D341Med (cell line): ENCODE results near the gene CDR2L.
"Not testable (repeated sequence)": the region's sequence is repeated elsewhere in the genome, so short reads cannot be mapped to it uniquely, and the experiment has no call there.

Source experiments
- DNase-seq: peaks from one replicate; pipeline ENCODE4 v3.0.0; 2012; ENCODE audit warnings: low spot score

Gene CDR2L

DNA sequence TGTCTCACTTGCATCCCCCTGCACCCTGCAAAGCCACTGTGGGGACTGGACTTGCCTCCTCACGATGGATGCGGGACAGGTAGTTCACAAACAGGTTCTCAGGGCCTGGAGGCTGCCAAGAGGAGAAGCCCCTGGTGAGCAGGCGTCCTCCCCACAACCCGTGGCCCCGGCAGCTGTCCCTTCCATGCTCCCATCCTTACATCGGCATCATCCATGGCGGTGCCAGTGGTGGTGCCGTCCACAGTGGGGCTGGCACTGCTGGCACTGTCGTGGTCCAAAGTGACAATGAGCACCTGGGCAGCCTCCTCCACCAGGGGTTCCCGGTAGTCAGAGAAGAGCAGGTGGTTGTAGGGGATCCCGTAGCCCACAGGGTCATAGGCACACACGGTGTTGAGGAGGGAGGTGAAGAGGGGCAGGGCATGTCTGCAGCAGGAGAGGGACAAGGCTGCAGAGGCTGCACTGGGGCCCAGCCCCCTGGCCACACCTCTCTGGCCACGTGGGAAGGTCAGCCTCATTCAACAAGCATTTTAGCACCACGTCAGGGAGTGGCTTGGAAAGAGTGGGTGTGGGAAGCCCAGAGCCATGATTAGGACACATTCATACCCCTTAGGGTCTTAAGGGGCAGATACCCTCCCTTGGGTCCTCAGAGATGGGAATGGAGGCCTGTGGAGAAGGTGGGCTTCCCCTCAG is 27.5 kb upstream of the CDR2L start:
- DNase-seq: no peak

DNA sequence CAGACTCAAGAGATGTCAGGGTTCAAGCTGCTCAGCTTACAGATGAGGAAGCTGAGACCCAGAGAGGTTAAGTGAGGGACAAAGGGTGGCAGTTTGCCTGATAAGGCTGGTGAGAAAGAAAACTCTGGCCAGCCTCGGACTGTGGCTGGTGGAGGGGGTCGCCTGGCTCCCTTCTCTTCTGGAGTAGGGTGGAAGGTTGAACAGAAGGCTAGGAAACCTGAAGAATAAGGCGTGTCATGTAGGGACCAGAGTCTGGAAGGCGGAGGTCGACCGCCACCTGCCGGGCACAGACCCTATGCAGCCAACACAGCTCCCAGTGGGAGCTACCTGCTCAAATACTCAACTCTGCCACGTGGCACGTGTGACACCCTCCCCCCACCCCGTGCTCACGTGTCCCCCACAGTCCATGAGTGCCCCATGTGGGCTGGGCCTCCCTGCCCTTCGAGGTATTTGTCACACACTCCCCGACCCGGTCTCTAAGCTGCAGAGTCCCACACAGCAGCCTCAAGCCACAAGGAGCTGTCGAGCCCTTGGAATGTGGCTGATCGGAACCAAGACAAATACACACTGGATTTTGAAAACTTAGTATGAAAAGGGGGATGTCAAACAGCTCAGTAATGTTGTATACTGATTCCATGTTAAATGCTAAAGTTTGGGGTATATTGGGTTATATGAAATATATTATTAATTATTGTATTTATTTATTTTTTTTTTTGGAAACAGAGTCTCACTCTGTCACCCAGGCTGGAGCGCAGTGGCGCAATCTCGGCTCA is 26.7 kb upstream of the CDR2L start:
- peak; percentile 93 for DNase-seq

DNA sequence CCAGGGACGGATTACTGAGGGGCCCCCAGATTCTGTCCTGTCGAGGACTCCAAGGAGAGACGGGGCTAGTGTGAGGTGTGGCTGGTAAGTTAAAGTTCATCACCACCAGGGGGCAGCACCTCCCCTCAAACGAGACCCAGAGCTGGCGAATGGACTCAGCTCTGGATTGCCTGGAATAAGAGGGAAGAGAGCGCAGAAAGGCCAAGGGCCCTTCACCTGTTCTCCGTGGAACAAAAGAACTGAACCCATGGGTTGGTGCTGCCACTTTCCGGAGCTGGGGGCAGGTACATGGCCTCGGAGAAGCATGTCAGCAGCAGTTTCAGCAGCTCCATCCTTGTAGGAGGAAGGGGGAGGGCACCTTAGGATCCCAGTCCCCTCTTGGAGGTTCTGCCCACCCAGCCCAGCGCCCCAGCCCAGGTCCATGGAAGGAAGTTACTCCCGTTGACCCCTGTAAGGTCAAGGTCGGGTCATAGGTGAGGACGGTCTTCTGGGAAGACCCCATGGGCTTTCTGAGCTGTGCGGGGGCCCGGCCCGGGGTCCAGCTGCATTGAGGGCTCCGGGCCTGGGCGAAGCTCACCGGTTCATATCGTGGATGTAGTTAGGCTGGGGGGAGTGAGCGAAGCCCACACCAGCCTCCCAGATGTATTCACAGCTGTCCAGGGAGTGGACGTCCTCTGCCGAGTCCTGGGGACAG is 25.6 kb upstream of the CDR2L start:
- DNase-seq: peak; percentile 89

DNA sequence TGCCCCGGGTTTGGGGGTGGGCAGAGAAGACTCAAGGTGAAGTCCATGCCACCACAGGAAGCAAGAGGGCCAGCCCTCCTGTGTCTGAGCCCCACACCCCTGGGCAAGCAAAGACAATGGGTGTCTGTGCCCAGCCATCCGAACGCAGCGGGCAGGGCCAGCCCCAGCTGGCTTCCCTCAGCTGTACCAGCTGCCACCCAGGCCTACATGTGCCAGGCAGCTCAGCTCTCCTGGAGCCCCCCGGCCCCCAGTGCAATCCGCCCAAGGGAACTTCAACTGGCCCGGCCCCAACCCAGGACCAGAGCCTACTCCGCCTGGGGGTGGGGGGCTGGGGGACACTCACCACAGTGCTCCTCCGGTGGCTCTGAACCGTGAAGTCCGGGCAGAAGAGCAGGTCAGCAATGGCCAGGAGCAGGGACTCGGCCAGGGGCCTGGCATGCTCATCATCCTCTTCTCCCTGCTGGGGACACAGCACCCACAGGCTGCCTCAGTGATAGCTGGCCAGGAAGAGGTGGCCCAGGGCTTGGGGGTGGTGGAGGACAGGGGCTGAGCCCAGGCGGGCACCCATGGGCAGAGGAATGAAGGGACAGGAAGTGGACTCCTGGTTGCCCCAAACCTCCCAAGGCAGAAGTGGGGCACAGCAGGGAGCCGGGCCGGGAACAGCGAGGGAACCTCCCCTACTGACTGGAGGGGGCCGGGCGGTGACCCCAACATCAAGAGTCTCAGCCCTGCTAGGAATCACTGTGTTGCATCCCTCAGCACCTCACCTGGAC is 24.6 kb upstream of the CDR2L start:
- DNase-seq: no peak

DNA sequence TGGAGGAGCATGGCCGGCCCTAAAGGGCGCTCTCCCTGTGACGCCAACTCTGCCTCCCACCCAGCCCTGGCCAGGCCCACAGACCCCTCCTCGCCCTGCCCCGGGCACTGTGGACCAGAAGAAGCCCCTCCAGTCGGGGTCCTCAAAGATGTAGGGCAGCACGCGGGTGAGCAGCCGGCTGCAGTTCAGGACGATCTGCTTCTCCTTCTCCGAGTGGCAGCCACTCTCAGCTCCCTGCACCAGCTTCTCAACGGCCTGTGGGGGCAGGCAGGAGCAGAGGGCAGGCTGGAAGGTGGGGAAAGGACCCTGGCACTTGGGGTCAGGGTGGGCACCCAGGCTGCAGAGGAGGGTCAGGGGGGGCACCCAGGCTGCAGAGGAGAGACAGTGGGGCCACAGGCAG is 23.8 kb upstream of the CDR2L start:
- no peak for DNase-seq

DNA sequence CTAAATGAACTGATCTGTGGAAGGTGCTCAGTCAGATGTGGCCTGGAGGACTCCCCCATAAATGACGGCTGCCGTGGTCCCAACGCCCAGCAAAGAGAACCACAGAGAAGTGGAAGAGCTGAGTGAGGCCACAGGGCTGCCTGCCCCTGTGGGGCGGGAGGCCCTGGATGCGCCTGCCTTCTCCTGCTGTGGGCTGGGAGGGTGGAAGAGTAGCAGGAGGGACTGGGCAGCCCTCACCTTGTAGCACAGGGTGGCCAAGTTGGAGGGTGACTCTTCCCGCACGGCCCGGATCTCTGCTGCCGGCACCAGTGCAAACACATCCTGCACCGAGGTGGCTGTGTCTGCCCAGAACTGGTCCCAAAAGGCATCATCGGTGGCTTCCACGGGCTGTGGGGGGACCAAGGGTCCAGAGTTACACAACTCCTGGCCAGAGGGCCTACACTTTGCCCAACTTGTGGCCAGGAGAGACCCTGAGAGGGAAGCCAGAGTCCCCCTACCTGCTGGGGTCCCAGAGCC is 23.1 kb upstream of the CDR2L start:
- DNase-seq: no peak

DNA sequence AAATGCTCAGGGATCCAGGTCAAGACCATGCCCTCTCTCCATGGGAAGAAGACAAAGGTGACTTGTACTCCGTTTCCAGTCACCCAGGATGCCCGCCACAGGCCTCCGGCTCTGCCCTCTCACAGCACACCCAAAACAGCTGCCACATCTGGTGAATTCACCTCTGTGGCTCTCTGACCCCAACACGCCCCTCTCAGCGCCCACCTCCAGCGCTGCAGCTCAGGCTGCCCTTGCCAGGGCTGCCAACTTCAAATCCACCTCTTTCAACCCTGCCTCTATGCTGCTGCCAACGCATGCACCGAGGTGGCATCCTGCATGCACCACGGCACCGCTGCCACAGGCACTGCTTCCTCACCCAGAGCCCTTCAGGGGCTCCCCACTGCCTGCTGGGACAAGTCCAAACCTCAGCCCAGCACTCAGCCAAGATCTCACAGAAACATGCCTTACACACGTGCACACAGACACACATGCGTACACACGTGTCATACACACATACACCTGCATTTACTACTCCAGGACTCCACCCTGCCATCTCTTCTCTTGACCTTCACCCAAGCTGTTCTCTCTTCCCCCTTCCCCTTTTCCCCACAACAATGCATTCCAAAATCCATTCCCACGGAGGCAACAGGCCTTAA is 22.3 kb upstream of the CDR2L start:
- DNase-seq: no peak

DNA sequence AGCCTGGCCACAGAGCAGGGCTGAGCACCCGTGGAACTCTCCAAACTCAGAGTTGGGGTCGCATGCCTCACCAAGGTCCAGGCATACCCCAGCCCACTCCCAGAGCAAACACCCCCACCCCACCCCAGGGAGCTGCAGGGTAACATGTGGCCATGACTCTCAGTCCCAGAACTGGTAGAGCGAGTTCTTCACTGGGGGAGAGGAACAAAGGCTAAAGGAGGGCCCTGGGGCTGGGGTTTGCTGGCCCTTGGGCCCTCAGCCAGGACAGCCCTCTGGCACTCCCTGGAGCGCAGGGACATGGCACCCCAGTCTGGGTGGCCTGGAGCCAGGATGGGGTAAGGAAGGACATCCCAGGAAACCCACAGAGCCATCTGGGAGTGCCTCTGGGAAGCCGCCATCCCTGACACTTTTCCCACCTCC is 19.1 kb upstream of the CDR2L start:
- DNase-seq: no peak

DNA sequence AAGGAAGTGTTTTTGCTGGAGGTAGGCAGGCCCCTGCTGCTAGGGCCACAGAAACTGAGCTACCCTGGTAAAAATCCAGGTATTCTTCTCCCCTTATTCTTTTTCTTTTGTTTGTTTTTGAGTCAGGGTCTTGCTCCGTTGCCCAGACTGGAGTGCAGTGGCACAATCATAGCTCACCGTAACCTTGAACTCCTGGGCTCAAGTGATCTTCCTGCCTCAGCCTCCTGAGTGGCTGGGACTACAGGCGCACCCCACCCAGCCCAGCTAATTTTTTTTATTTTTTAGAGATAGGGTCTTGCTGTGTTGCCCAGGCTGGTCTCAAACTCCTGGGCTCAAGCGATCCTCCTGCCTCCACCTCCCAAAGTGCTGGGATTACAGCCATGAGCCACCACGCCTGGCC is 17.9 kb upstream of the CDR2L start:
- not testable (repeated sequence) for DNase-seq

DNA sequence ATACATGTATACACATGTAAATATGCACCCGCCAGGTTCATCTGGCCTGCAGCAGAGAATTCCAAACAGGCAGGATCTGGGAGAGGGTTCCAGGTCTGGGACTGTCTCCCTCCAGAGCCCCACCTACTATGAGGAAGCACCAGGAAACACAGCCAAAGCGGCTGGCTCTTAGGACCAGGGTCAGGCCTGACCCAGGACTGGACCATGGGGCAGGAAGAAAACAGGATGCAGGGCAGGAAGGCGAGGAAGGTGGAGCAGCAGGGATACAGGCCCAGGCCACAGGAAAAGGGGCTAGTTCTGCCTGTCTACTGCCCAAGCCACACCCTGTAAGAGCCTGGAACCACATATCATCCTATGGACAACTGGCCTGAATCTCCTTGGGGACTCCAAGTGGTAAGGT is 17.0 kb upstream of the CDR2L start:
- DNase-seq: no peak

DNA sequence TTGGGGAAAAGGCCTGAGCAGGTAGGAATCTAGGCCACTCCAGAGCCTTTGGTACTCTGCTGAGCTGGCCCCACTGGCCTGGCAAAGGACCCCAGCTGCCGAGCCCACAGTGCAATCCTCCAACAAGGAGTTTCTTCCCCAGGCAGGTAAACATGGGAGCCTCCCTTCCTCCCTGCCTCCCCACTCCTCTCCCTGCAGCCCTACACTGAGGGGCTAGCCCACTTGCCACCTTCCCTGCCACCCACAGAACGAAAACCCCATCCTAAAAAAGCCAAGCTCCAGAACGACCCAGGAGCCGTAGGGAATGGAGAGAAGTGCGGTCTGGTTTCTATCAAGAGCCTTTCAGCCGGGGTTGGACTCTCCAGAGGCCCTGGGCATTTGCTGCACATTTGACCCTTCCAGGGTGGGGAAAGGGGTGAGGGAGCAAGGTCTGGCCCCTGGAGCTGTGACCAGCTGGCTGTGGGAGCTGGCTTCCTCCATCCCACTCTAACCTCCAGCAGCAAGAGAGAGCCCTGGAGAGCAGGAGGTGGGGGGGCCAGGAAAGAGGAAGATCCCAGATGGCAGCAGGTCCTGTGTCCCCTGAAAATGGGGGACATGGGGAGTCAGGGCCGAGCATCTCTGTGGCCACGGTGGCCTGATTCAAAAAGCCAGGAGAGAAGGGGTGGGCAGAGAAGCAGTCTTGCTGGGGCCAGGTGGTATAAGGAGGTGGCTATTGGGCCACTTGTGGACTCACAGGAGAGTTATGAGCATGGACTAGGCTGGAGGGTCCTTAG is 16.2 kb upstream of the CDR2L start:
- no peak for DNase-seq

DNA sequence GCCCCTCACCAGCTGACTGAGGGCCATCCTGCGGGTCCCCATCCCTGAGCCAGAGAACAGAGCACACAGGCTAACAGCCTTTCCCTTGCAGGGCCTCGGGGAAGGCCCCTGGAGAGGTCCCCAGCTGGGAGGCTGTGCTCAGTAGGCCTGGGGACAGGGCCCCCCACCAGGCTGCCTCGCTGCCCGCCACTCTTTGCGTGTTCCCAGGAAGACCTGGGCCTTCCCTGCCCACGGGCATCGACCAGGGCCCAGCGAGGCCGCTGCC is 15.7 kb upstream of the CDR2L start:
- no peak for DNase-seq

DNA sequence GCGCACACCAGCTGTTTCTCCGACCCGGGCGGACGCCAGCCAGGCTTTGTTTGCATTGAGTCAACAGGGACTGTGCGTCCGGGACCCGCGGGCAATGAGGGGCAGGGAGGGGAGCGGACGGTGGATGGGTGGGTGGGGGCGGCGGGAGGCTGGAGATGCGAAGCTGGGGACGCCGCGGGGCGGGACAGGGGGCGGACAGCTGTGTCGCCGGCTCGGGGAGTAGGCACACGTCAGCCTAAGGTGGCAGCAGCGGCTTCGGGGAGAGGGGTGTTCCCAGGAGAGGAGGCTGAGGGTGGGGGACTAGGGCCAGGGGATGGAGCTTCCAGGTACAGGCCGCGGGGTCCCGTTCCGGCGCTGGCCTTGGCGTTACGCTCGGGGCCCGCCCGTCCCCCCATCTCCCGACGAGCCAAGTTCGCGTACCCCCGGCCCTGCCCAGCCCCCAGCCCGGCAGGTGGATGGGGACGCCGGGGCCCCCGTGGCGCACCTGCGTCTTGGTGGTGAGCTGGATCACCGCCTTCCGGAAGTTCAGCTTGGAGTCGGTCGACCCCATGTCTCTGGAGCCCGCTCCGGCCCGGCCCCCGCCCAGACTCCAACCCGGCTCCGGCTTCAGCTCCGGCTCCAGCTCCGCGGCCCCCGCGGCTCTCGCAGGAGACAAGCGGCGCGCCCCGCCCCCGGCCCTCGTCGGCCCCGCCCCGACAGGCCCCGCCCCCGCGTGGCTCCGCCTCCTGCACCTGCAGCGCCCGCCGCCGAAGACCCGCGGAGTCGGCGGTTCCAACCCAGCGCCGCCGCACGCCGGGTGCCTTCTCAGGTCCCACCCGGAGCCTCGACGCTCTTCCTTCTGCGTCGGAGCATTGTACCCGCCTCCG is 15.1 kb upstream of the CDR2L start, which contains the start of gene HID1:
Gene HID1 (minus strand): TSS at position 653 of the 866 bp plus-strand sequence. CDS start 103 bp downstream, at position 550.
- peak; percentile 98 for DNase-seq

DNA sequence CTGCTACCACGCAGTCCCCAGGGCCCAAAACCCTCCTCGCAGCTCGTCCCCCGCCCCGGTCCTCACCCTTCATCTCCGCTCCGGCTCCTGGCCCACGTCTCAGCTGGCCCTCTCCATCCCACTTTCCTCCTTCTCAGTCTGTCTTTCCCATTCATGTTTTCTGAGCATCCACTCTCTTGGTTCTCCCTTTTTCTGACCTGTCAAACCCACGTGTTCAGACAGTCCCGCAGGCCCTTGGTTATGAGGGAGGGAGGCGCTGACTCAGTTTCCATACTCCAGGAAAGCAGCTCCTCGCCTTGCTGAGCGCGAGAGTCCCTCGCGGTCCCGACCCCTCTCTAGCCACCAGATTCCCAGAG is 14.5 kb upstream of the CDR2L start:
- no peak for DNase-seq

DNA sequence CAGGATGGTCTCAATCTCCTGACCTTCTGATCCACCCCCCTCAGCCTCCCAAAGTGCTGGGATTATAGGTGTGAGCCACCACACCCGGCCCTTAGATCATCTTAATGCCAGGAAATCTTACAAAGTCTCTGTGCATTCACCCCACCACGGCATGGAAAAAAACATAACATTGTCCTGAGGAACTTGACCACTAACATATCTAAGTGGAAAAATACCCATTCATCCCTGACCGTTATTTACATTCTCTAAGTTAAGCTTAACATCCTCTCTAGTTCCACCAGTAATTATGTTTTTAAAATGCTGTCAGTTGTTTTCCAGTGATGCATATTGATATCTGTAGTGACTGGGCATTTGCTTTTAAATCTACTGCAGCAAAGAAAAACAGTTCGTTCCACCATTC is 11.5 kb upstream of the CDR2L start:
- DNase-seq: no peak

DNA sequence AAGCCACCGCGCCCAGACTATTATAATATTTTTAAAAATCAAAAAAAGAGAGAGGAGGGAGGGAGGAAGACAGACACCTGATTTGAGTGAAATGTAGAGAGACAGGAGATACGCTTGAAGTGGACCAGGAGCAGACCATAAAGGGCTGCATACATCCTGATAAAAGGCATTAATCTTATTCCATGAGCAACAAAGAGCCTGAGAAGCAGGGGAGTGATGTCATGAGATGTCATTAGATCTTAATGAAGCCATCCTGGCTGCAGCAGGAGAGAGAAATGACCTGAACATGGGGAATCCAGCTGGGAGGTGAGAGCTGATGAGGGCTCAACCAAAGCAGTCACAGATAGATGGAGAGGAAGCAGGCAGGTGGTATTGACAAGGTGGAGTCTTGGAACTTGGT is 9.6 kb upstream of the CDR2L start:
- DNase-seq: no peak

DNA sequence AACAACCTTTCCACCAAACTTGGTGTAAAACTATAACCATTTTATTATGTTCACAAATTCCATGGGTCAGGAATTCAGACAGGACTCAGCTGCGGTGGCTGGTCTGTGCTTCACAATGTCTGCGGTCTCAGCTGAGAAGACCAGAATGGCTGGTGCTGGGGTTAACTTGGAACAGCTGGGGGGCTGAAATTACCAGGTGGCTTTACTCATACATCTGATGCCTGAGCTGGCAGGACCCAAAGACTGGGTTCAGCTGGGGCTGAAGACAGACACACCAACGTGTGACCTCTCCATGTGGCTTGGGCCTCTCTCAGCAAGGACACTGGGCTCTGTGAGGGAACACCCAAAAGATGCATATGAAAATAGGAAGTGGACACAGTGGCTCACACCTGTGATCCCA is 9.2 kb upstream of the CDR2L start:
- no peak for DNase-seq

DNA sequence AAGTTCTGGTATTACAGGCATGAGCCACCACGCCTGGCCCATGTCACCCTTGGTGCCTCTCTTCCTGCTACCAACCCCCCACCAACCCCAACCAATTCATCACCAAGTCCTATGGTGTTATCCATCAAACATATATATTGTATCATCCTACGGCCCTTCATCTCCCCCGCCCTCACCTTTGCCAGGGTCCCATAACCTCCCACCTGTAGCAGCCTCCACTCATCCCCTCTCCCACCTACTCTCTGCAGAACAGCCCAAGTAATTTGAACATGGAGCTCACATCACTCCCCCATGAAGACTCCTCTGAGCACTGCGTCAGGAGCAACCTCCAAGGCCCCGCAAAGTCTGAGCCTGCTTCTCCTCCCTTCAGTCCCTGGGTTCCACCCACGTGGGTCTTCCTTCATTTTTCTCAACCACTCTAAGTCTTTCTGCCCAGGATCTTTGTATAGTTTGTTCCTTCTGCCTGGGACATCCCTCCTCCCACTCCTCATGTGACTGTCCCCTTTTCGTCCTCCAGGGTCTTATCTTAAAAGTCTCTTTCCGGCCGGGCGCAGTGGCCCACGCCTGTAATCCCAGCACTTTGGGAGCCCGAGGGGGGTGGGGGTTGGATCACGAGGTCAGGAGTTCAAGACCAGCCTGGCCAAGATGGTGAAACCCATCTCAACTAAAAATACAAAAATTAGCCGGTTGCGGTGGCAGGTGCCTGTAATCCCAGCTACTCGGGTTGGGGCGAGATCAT is 7.9 kb upstream of the CDR2L start:
- DNase-seq: no peak

DNA sequence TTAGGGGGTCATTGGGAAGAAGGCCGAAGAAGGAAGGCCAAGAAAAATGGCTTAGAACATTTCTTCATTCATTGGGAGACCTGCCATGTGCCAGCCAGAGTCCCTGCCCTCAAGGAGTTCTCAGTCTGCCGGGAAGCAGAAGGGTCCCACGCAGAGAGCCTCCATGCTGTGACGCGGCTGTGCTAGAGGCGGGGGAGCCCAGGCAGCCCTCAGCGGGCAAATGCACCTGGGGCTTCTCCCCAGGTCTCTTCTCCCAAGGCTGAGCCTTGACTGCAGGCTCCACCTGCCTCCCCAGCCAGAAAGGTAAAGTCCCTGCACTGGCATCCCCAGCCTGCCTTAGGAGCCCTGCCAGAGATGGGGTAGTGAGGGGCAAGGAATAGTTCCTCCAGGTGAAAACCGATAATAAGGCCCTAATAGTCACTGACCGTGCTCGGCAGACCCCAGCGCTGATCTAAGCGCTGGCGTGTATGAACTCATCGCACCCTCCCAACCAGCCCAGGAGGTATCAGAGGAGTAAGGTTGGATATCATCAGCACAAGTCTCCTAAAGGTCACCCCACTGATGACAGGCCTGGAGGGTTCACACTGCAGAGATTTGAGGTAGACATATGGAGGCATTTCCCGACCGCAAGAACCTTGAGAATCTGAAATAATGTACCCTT is 6.0 kb upstream of the CDR2L start:
- peak; percentile 45 for DNase-seq
